T-cell (primary cell): ENCODE data around the gene AGAP1. TPM values are rescaled to one million over a fixed set of nuclear protein-coding genes. Genes with fewer than 3 reads are reported as not detected.

Experiments used
- ATAC-seq, 4 experiments: fragments of 200-7000 bp in 3 of 4; fragments of 150-1000 bp in 1 of 4; cut with Tn5 transposase; replicated peaks in 1 of 4; 1 replicate in 3 of 4; 2 replicates in 1 of 4; pipeline ENCODE4 v1.10.0; 2021; ENCODE audit warnings: moderate library complexity in 3 of 4, mild to moderate bottlenecking in 2 of 4, moderate number of reproducible peaks in 1 of 4
- CTCF ChIA-PET, 2 donors: fragments of 300-600 bp; sonication (Branson Sonifier 250); formaldehyde crosslinking; loops; one replicate each; lab custom pipeline; 2022; ENCODE audit warnings: antibody characterized with exemption in 2 of 2; lab: Charles Lee
- POLR2A ChIA-PET, 2 donors: fragments of 300-600 bp; sonication (Branson Sonifier 250); formaldehyde crosslinking; loops; one replicate each; lab custom pipeline; 2022; ENCODE audit warnings: antibody characterized with exemption in 2 of 2; lab: Charles Lee
- DNase-seq, 35 experiments: peaks; one replicate each; pipeline versions ENCODE4 v3.0.0 to v3.0.0-alpha.2; 2013 to 2023
- H3K27ac ChIP-seq: one replicate; pipeline ENCODE4 v1.5.1; 2013; ENCODE audit warnings: low read length
- H3K27me3 ChIP-seq, 2 experiments: replicated peaks in 1 of 2; 1 replicate in 1 of 2; 2 replicates in 1 of 2; pipeline versions ENCODE4 v1.6.1 to v1.7.0; 2013; ENCODE audit warnings: low read length in 1 of 2, mixed read lengths in 1 of 2; ENCODE audit not compliant: control insufficient read depth in 2 of 2, insufficient read depth in 2 of 2; ENCODE audit errors: extremely low read depth in 1 of 2
- H3K36me3 ChIP-seq, 2 donors: 1 replicate in 1 of 2; 2 replicates in 1 of 2; pipeline versions ENCODE4 v1.6.1 to v1.7.0; 2013; ENCODE audit warnings: low read length in 1 of 2; ENCODE audit not compliant: control insufficient read depth in 2 of 2, insufficient read depth in 1 of 2; ENCODE audit errors: extremely low read depth in 1 of 2
- H3K4me1 ChIP-seq, 2 experiments: 1 replicate in 1 of 2; 2 replicates in 1 of 2; pipeline versions ENCODE4 v1.6.1 to v1.7.0; 2013; ENCODE audit warnings: low read length in 2 of 2, mixed read lengths in 1 of 2; ENCODE audit not compliant: insufficient read depth in 2 of 2, control insufficient read depth in 1 of 2; ENCODE audit errors: extremely low read depth in 1 of 2
- H3K4me3 ChIP-seq, 2 donors: 1 replicate in 1 of 2; 2 replicates in 1 of 2; pipeline versions ENCODE4 v1.5.1 to v1.7.0; 2013; ENCODE audit warnings: mild to moderate bottlenecking in 2 of 2, low read length in 1 of 2, moderate library complexity in 1 of 2; ENCODE audit not compliant: control insufficient read depth in 1 of 2; ENCODE audit errors: extremely low read depth in 1 of 2
- H3K9me3 ChIP-seq: 2 replicates; pipeline ENCODE4 v1.7.0; 2013
- H3K27ac Mint-ChIP-seq, 2 donors: one replicate each; pipeline ENCODE4 v1.8.0; 2020 to 2021; ENCODE audit warnings: mild to moderate bottlenecking in 2 of 2, mixed read lengths in 2 of 2
- H3K27me3 Mint-ChIP-seq, 2 donors: one replicate each; pipeline ENCODE4 v1.8.0; 2021 to 2022; ENCODE audit warnings: mixed read lengths in 2 of 2
- H3K36me3 Mint-ChIP-seq: one replicate; pipeline ENCODE4 v1.8.0; 2021; ENCODE audit warnings: mixed read lengths
- H3K4me1 Mint-ChIP-seq, 3 donors: one replicate each; pipeline ENCODE4 v1.8.0; 2020 to 2022; ENCODE audit warnings: mixed read lengths in 3 of 3, mild to moderate bottlenecking in 1 of 3
- H3K4me3 Mint-ChIP-seq, 3 donors: one replicate each; pipeline ENCODE4 v1.8.0; 2020 to 2022; ENCODE audit warnings: mild to moderate bottlenecking in 3 of 3, mixed read lengths in 3 of 3, moderate library complexity in 3 of 3
- H3K9me3 Mint-ChIP-seq, 3 donors: one replicate each; pipeline ENCODE4 v1.8.0; 2020 to 2022; ENCODE audit warnings: mixed read lengths in 3 of 3
- WGBS: methylation state at CpG from one replicate; pipeline ENCODE4 v1.1.5; 2013; ENCODE audit warnings: missing lambda C conversion rate; ENCODE audit not compliant: insufficient coverage; 5-methylcytosine and 5-hydroxymethylcytosine counted together
- total RNA-seq, 35 experiments: library from RNA in 6 of 35; stranded (reverse) in 6 of 35; fragments of 120-200 nt in 1 of 35; gene quantifications; one replicate each; pipeline versions ENCODE4 v1.2.1 to v1.2.4 and lab custom pipeline; 2013 to 2026

Gene AGAP1
- total RNA-seq, 5 donors from 2014 or later (not counting 1 experiment from before 2014, with no cell fraction given) = 3.9 to 15.6 (median 5.2) TPM

DNA sequence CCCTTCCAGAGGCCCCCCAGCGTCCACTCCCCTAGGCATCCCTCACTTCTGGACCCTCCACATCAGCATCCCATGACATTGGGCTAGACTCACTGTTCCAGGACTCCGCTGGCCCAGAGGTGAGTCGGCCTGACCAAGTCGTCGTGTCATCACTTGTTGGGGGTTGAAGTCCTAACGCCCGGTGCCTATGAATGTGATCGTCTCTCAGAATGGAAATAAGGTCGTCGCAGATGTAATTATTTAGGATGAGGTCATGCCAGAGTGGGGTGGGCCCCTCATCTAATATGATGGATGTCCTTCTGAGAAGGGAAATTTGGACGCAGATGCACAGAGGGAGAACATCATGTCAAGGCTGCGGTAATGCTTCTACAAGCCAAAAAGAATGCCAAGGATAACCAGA is 142.7 kb downstream of the AGAP1 start:
- H3K4me3 ChIP-seq = no peak overlapping the region
- no peaks in the 10 kb centered on the region for H3K9me3 Mint-ChIP-seq
- no peak for ATAC-seq

DNA sequence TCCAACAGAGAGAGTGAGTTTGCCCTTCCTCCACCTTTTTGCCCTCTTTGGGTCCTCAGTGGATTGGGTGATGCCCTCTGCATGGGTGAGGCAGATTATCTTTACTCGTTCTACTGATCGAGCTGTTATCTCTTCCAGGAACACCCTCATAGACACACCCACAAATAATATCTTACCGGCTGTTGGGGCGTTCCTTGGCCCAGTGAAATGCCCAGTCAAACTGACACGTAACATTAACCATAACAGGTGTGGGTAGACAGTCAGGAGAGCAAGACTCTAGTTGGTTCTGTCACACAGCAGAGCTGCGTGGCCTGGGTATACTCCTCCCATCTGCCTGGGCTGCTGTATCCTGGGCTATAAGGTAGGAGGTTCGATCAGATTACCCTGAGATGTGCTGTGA is 144.1 kb downstream of the AGAP1 start:
- Histone ChIP-seq H3K36me3 (no peaks in the 10 kb centered on the region), H3K27ac (no peak overlapping the region)
- 83% methylated on average over 1 of the region's 7 CpGs for WGBS

More for the DNA sequence above, 142.7 kb downstream of the AGAP1 start:
- no peaks in the 10 kb centered on the region for H3K9me3 ChIP-seq
- POLR2A ChIA-PET = no interaction called here
- CTCF ChIA-PET = interaction anchor here in 1 of 2 donors (1.2 kb wide), 1 partner anchor 110 kb away, joined by 6 read pairs; no protein-coding TSS in a partner anchor
- peaks cover 0 to 13% of the 10 kb centered on the region in 2 experiments for H3K27me3 ChIP-seq
- H3K27me3 Mint-ChIP-seq = peaks cover 10 to 16% of the 10 kb centered on the region in 2 donors
- H3K4me3 Mint-ChIP-seq = no peak overlapping the region
- H3K36me3 Mint-ChIP-seq = no peaks in the 10 kb centered on the region
- H3K27ac ChIP-seq = no peak overlapping the region
- 82% methylated on average over 8 of the region's 12 CpGs for WGBS
- peaks cover 0 to 5% of the 10 kb centered on the region in 2 experiments for H3K4me1 ChIP-seq
- no peak for DNase-seq
- H3K27ac Mint-ChIP-seq = no peak overlapping the region
- peaks cover 0 to 4% (median 0%) of the 10 kb centered on the region in 3 donors for H3K4me1 Mint-ChIP-seq
- H3K36me3 ChIP-seq = no peaks in the 10 kb centered on the region

DNA sequence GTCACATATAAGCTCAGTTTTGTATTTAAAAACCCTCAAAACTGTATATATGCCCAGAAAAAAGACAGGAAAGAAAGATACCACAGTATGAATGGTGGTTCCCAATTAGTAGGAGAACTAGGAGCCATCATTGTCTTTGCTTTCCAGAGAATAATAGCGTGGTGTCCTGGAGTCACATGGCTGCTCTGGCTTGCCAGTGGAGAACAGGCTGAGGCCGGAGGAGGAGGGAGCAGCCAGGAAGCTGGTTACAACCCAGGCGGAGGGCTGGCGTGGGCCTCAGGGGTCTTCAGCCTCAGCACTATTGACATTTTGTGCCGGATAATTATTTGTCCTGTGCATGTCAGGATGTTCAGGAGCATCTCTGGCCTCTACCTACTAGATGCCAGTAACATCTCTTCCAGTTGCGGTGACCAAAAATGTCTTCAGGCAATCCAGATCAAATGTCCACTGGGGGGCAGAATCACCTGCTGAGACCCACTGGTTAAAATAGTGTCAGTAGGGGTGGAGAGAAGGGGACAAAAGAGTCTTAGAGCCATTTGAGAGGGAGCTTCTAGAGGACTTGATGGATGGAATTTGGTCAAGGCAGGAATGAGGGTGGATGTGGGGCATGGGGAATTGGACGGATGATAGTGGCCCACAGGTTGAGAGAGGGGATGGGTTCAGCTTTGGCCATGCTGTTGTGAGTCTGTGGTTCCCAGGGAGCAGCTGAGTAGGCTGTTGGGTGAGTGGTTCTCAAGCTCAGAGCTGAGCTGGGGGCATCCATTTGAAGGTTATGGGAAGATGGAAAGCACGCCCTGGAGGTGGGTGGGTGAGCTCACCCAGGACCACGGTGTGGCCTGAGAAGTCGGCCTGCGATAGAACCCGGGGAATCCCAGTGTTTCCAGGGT is 144.9 kb downstream of the AGAP1 start:
- Mint-ChIP-seq H3K9me3 (no peaks in the 10 kb centered on the region), H3K4me3 (no peak overlapping the region)
- POLR2A ChIA-PET = no interaction called here

More for the DNA sequence above, 144.1 kb downstream of the AGAP1 start:
- DNase-seq (no peak), ATAC-seq (no peak)
- H3K27ac Mint-ChIP-seq = no peak overlapping the region
- H3K4me1 ChIP-seq = peaks cover 0 to 5% of the 10 kb centered on the region in 2 experiments
- peaks cover 18 to 21% of the 10 kb centered on the region in 2 donors for H3K27me3 Mint-ChIP-seq
- peaks cover 0 to 17% of the 10 kb centered on the region in 2 experiments for H3K27me3 ChIP-seq
- H3K4me1 Mint-ChIP-seq = peaks cover 0 to 4% (median 0%) of the 10 kb centered on the region in 3 donors
- H3K36me3 Mint-ChIP-seq = no peaks in the 10 kb centered on the region
- no peak overlapping the region for H3K4me3 ChIP-seq
- no peak overlapping the region for H3K4me3 Mint-ChIP-seq
- H3K9me3 ChIP-seq = no peaks in the 10 kb centered on the region
- ChIA-PET CTCF (interaction anchor here in 1 of 2 donors (1.2 to 1.8 kb wide), 2 partner anchors 108 kb away, joined by 6 read pairs; no protein-coding TSS in a partner anchor), POLR2A (no interaction called here)
- no peaks in the 10 kb centered on the region for H3K9me3 Mint-ChIP-seq

DNA sequence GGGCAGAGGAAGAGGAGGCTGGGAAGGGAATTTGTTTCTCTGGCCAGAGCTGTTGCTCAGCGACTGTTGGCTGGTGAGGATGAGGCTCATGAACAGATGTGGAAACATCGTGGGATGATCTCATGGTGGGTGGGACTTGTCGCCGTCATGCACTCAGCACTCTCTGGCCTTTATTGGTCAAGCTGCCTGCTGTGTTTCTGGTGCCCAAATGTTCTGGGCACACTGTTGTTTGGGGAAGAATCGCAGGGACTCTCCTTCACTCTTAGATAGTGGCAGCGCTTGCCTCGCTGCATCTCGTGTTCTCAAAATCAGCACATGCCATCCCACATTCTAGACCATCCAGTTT is 145.6 kb downstream of the AGAP1 start:
- POLR2A ChIA-PET = no interaction called here
- no peaks in the 10 kb centered on the region for H3K9me3 ChIP-seq
- Mint-ChIP-seq H3K9me3 (no peaks in the 10 kb centered on the region), H3K27ac (peak overlapping the region in 1 of 2 donors; percentile 7), H3K36me3 (no peaks in the 10 kb centered on the region), H3K27me3 (peaks cover 22 to 25% of the 10 kb centered on the region in 2 donors), H3K4me3 (no peak overlapping the region), H3K4me1 (peaks cover 0 to 4% (median 0%) of the 10 kb centered on the region in 3 donors)
- DNase-seq = no peak
- CTCF ChIA-PET = interaction anchor here in 1 of 2 donors (1.8 kb wide), 1 partner anchor 107 kb away, joined by 6 read pairs; no protein-coding TSS in a partner anchor
- no peak overlapping the region for H3K4me3 ChIP-seq
- H3K27ac ChIP-seq = peak overlapping the region; percentile 45
- H3K27me3 ChIP-seq = peaks cover 0 to 19% of the 10 kb centered on the region in 2 experiments
- 80% methylated on average over 7 of the region's 8 CpGs for WGBS
- peaks cover 0 to 5% of the 10 kb centered on the region in 2 experiments for H3K4me1 ChIP-seq
- ATAC-seq = peak in 1 of 4 experiments; percentile 26
- H3K36me3 ChIP-seq = no peaks in the 10 kb centered on the region

More for the DNA sequence above, 144.9 kb downstream of the AGAP1 start:
- CTCF ChIA-PET = interaction anchor here in 1 of 2 donors (1.8 kb wide), 1 partner anchor 107 kb away, joined by 6 read pairs; no protein-coding TSS in a partner anchor
- Mint-ChIP-seq H3K27ac (peak overlapping the region in 1 of 2 donors; percentile 7), H3K36me3 (no peaks in the 10 kb centered on the region), H3K4me1 (peaks cover 0 to 4% (median 0%) of the 10 kb centered on the region in 3 donors), H3K27me3 (peaks cover 19 to 21% of the 10 kb centered on the region in 2 donors)
- Histone ChIP-seq H3K36me3 (no peaks in the 10 kb centered on the region), H3K27ac (peak overlapping the region; percentile 45), H3K9me3 (no peaks in the 10 kb centered on the region), H3K4me3 (no peak overlapping the region), H3K27me3 (peaks cover 0 to 19% of the 10 kb centered on the region in 2 experiments), H3K4me1 (peaks cover 0 to 5% of the 10 kb centered on the region in 2 experiments)
- peak in 1 of 35 experiments; percentile 14 for DNase-seq
- WGBS = 84% methylated on average over 11 of the region's 12 CpGs
- no peak for ATAC-seq

DNA sequence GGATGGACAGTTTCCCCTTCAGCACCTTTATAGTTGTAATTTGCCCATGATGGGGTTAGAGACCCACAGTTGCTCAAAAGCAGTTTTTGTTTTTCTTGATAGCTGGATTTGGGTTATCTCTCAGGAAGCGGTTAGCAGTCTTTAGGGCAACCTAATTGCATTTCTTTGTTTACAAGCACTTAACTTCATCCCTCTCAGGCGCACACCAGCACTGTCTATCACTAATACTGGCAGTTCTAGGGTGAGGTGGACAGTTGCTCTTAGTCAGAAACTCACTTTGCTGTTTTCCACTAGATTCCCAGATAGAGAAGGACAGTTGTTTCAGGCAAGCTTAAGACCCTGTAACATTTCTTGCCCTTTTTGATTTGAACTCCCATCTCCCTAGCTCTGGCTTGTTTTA is 146.0 kb downstream of the AGAP1 start:
- DNase-seq = peak in 1 of 35 experiments; percentile 4
- peak overlapping the region in 1 of 2 donors; percentile 46 for H3K27ac Mint-ChIP-seq
- H3K27ac ChIP-seq = no peak overlapping the region
- H3K4me3 Mint-ChIP-seq = no peak overlapping the region
- H3K4me3 ChIP-seq = no peak overlapping the region
- peaks cover 0 to 19% of the 10 kb centered on the region in 2 experiments for H3K27me3 ChIP-seq
- H3K36me3 ChIP-seq = no peaks in the 10 kb centered on the region
- ChIA-PET CTCF (no interaction called here), POLR2A (no interaction called here)
- H3K27me3 Mint-ChIP-seq = peaks cover 22 to 28% of the 10 kb centered on the region in 2 donors
- peaks cover 0 to 5% of the 10 kb centered on the region in 2 experiments for H3K4me1 ChIP-seq
- no peaks in the 10 kb centered on the region for H3K9me3 Mint-ChIP-seq
- no peaks in the 10 kb centered on the region for H3K36me3 Mint-ChIP-seq
- H3K4me1 Mint-ChIP-seq = peaks cover 0 to 4% (median 0%) of the 10 kb centered on the region in 3 donors
- ATAC-seq = peak in 1 of 4 experiments; percentile 48
- no peaks in the 10 kb centered on the region for H3K9me3 ChIP-seq
- no CpG with 5 or more reads among the region's 2 CpGs for WGBS

DNA sequence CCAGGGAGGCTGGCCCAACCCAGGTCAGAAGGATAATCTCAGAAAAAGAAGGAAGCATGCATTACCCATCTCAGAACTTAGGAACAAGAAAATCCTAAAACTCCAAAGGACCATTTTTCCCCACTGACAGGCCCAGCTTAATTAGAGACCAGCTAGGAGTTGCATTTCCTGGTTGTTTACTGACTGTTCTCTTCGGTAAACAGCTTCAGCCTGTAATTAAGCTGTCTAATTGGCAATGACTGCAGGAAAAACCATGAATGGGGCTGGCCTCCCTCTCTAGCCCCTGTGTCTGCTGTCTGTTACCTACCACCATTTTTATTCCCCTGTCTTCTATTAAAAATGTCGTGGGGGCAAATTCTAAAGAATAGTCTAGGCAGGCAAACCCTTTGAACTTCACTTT is 146.5 kb downstream of the AGAP1 start:
- no peaks in the 10 kb centered on the region for H3K36me3 ChIP-seq
- H3K27me3 ChIP-seq = peaks cover 0 to 19% of the 10 kb centered on the region in 2 experiments
- Mint-ChIP-seq H3K9me3 (no peaks in the 10 kb centered on the region), H3K27me3 (peaks cover 22 to 28% of the 10 kb centered on the region in 2 donors), H3K36me3 (no peaks in the 10 kb centered on the region), H3K27ac (peak overlapping the region in 1 of 2 donors; percentile 46), H3K4me1 (peaks cover 0 to 4% (median 0%) of the 10 kb centered on the region in 3 donors), H3K4me3 (no peak overlapping the region)
- H3K4me3 ChIP-seq = no peak overlapping the region
- no peaks in the 10 kb centered on the region for H3K9me3 ChIP-seq
- ATAC-seq (no peak), DNase-seq (no peak)
- WGBS = no CpG with 5 or more reads among the region's 2 CpGs
- ChIA-PET POLR2A (no interaction called here), CTCF (no interaction called here)
- peaks cover 0 to 5% of the 10 kb centered on the region in 2 experiments for H3K4me1 ChIP-seq
- no peak overlapping the region for H3K27ac ChIP-seq
